Neural cell (in vitro differentiated cells): ENCODE data around the gene SULT1C2. TPM values are rescaled to one million over a fixed set of nuclear protein-coding genes. Genes with fewer than 3 reads are reported as not detected.

Source experiments
- H2AFZ ChIP-seq: fragments of 200-600, 300-800 bp; sonication (generic), shearing (Covaris generic); 2 replicates; pipeline ENCODE4 v1.6.0; 2014; ENCODE audit warnings: low read depth, mild to moderate bottlenecking, antibody characterized with exemption, low read length, moderate library complexity
- H3F3A ChIP-seq: fragments of 200-600 bp; shearing (Covaris generic); 2 replicates; pipeline ENCODE4 v1.6.1; 2016; ENCODE audit warnings: mild to moderate bottlenecking, moderate library complexity, mixed read lengths, antibody characterized with exemption, low read length; ENCODE audit not compliant: insufficient read depth, poor library complexity, severe bottlenecking
- H3K27ac ChIP-seq: fragments of 200-600, 300-800 bp; sonication (generic), shearing (Covaris generic); 2 replicates; pipeline ENCODE4 v1.5.1; 2014; ENCODE audit warnings: mild to moderate bottlenecking, low read length, moderate library complexity
- H3K27me3 ChIP-seq: fragments of 300-800, 200-600 bp; sonication (generic), shearing (Covaris generic); 2 replicates; pipeline ENCODE4 v1.6.0; 2014; ENCODE audit warnings: mild to moderate bottlenecking, low read depth, low read length, moderate library complexity; ENCODE audit not compliant: insufficient read depth
- H3K36me3 ChIP-seq: fragments of 300-800, 200-600 bp; sonication (generic), shearing (Covaris generic); 2 replicates; pipeline ENCODE4 v1.5.1; 2014; ENCODE audit warnings: mild to moderate bottlenecking, antibody characterized with exemption, low read length, moderate library complexity; ENCODE audit not compliant: insufficient read depth
- H3K4me2 ChIP-seq: fragments of 300-800, 200-600 bp; sonication (generic), shearing (Covaris generic); 2 replicates; pipeline ENCODE4 v1.6.0; 2014; ENCODE audit warnings: mild to moderate bottlenecking, low read length
- H3K4me3 ChIP-seq: fragments of 300-800, 200-600 bp; sonication (generic), shearing (Covaris generic); 2 replicates; pipeline ENCODE4 v1.5.1; 2014; ENCODE audit warnings: mild to moderate bottlenecking, low read length, moderate library complexity
- H3K79me2 ChIP-seq: fragments of 200-600 bp; shearing (Covaris generic); replicated peaks from 2 replicates; pipeline ENCODE4 v1.6.0; 2014; ENCODE audit warnings: mild to moderate bottlenecking, low read length, moderate library complexity; ENCODE audit not compliant: insufficient read depth
- H3K9ac ChIP-seq: fragments of 300-800, 200-600 bp; sonication (generic), shearing (Covaris generic); 2 replicates; pipeline ENCODE4 v1.6.1; 2016; ENCODE audit warnings: mild to moderate bottlenecking, low read length, mixed read lengths
- H3K9me2 ChIP-seq: fragments of 200-600 bp; shearing (Covaris generic); 2 replicates; pipeline ENCODE4 v1.6.1; 2016; ENCODE audit warnings: mild to moderate bottlenecking, low read length, mixed read lengths; ENCODE audit not compliant: insufficient read depth
- H3K9me3 ChIP-seq: fragments of 200-600, 300-800 bp; sonication (generic), shearing (Covaris generic); 2 replicates; pipeline ENCODE4 v1.6.1; 2016; ENCODE audit warnings: mild to moderate bottlenecking, mixed run types, low read length, moderate library complexity, mixed read lengths
- H4K20me1 ChIP-seq: fragments of 200-600 bp; shearing (Covaris generic); 2 replicates; pipeline ENCODE4 v1.6.1; 2016; ENCODE audit warnings: mild to moderate bottlenecking, mixed run types; ENCODE audit not compliant: insufficient read depth
- CTCF ChIP-seq: fragments of 450-650 bp; IDR thresholded peaks from 2 replicates; pipeline ENCODE4 v1.5.1; 2014; ENCODE audit warnings: antibody characterized with exemption, mild to moderate bottlenecking, moderate library complexity; ENCODE audit not compliant: poor library complexity, severe bottlenecking
- EP300 ChIP-seq: fragments of 450-650 bp; conservative IDR thresholded peaks from 2 replicates; pipeline ENCODE4 v1.6.1; 2014; ENCODE audit warnings: antibody characterized with exemption, mild to moderate bottlenecking, moderate library complexity; ENCODE audit not compliant: poor library complexity, severe bottlenecking
- EZH2 ChIP-seq: fragments of 200-600, 300-800 bp; shearing (Covaris generic), sonication (generic); IDR thresholded peaks from 2 replicates; pipeline ENCODE4 v1.6.1; 2014; ENCODE audit warnings: antibody characterized with exemption, low read length, borderline replicate concordance, mild to moderate bottlenecking; ENCODE audit not compliant: insufficient read depth, poor library complexity, severe bottlenecking
- MXI1 ChIP-seq: fragments of 450-650 bp; conservative IDR thresholded peaks from 2 replicates; pipeline ENCODE4 v1.6.1; 2014; ENCODE audit warnings: antibody characterized with exemption, mild to moderate bottlenecking; ENCODE audit not compliant: poor library complexity, severe bottlenecking
- POLR2AphosphoS5 ChIP-seq: IDR thresholded peaks from 2 replicates; pipeline ENCODE4 v1.6.1; 2012
- RAD21 ChIP-seq: fragments of 450-650 bp; conservative IDR thresholded peaks from 2 replicates; pipeline ENCODE4 v1.6.1; 2014; ENCODE audit warnings: antibody characterized with exemption, mild to moderate bottlenecking, moderate library complexity
- SMC3 ChIP-seq: fragments of 450-650 bp; conservative IDR thresholded peaks from 2 replicates; pipeline ENCODE4 v1.6.1; 2014; ENCODE audit warnings: antibody characterized with exemption, mild to moderate bottlenecking, moderate library complexity; ENCODE audit not compliant: poor library complexity
- TAF1 ChIP-seq: IDR thresholded peaks from 2 replicates; pipeline ENCODE4 v1.6.1; 2012; ENCODE audit warnings: low read depth
- polyA plus RNA-seq: library from polyadenylated mRNA; depleted of rRNA; stranded (reverse); fragments of >200 nt; gene quantifications from 2 replicates; pipeline ENCODE4 v1.2.3, GENCODE V29; 2014
- TF ChIP-seq, protein P1 (sequence below): IDR thresholded peaks from 2 replicates; pipeline ENCODE4 v1.6.1; 2012; ENCODE audit warnings: borderline replicate concordance

The SULT1C2 gene
- polyA plus RNA-seq, 1 donor from 2014 or later: not detected

DNA sequence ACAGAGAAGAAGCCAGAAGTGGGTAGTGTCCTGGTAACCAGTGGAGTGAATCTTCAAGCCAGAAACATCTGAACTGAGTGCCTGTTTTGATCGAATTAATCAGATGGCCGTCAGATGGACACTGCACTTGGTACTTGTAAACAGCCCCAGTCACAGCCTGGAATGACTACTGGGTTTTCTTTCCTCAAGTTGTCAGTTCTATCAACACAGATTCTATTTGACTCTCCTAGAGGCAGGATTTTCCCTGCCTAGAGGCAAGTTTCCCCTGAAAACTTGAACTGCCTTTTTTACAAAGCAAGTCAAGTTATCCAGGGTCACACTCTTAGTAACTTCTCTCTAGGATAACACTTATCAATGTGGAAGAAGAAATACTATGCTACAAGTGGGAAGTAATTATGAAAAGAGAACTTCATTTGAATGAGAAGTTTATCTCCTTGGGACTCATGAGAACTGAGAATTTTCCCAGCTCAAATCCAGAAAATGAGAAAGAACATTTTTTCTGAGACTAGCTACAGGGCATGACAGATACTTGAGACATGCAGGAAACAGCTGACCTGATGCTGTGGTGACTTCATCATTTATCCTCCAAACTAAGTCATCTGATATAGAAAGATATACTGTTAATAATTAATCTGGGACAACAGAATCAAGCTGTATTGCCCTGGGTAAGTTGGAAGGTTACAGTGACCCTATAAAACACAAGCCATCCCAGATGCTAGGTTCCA lies 36.0 kb downstream of the SULT1C2 start:
- no peak overlapping the region for H3K4me3 ChIP-seq
- H3K27ac ChIP-seq: no peak overlapping the region
- no peaks in the 10 kb centered on the region for H3K9me3 ChIP-seq
- H2AFZ ChIP-seq: no peak overlapping the region
- TF ChIP-seq, protein P1, sequence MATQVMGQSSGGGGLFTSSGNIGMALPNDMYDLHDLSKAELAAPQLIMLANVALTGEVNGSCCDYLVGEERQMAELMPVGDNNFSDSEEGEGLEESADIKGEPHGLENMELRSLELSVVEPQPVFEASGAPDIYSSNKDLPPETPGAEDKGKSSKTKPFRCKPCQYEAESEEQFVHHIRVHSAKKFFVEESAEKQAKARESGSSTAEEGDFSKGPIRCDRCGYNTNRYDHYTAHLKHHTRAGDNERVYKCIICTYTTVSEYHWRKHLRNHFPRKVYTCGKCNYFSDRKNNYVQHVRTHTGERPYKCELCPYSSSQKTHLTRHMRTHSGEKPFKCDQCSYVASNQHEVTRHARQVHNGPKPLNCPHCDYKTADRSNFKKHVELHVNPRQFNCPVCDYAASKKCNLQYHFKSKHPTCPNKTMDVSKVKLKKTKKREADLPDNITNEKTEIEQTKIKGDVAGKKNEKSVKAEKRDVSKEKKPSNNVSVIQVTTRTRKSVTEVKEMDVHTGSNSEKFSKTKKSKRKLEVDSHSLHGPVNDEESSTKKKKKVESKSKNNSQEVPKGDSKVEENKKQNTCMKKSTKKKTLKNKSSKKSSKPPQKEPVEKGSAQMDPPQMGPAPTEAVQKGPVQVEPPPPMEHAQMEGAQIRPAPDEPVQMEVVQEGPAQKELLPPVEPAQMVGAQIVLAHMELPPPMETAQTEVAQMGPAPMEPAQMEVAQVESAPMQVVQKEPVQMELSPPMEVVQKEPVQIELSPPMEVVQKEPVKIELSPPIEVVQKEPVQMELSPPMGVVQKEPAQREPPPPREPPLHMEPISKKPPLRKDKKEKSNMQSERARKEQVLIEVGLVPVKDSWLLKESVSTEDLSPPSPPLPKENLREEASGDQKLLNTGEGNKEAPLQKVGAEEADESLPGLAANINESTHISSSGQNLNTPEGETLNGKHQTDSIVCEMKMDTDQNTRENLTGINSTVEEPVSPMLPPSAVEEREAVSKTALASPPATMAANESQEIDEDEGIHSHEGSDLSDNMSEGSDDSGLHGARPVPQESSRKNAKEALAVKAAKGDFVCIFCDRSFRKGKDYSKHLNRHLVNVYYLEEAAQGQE: no peak
- no peaks in the 10 kb centered on the region for H3F3A ChIP-seq
- H3K9ac ChIP-seq: no peak overlapping the region
- H3K9me2 ChIP-seq: no peaks in the 10 kb centered on the region
- H3K4me2 ChIP-seq: no peak overlapping the region
- H4K20me1 ChIP-seq: no peaks in the 10 kb centered on the region
- H3K27me3 ChIP-seq: no peaks in the 10 kb centered on the region
- no peaks in the 10 kb centered on the region for H3K36me3 ChIP-seq
- H3K79me2 ChIP-seq: no peaks in the 10 kb centered on the region

- Histone ChIP-seq H3K27ac (no peak overlapping the region), H2AFZ (no peak overlapping the region), H3K4me3 (no peak overlapping the region), H3K36me3 (no peaks in the 10 kb centered on the region), H3K4me2 (no peak overlapping the region), H3K9me2 (no peaks in the 10 kb centered on the region), H3K27me3 (no peaks in the 10 kb centered on the region), H3K9me3 (no peaks in the 10 kb centered on the region), H3F3A (no peaks in the 10 kb centered on the region), H3K79me2 (no peaks in the 10 kb centered on the region), H3K9ac (no peak overlapping the region), H4K20me1 (no peaks in the 10 kb centered on the region)
- TF ChIP-seq RAD21 (no peak), TAF1 (no peak), EP300 (no peak), CTCF (no peak), POLR2AphosphoS5 (no peak), EZH2 (no peak), MXI1 (no peak), SMC3 (no peak)
- TF ChIP-seq, protein P1: no peak
Measured at GRCh38 chr2:108325756-108326155, 37.1 kb downstream of the SULT1C2 start.
